H4 (cell line): ENCODE data around the gene FNDC5. TPM values are rescaled to one million over a fixed set of nuclear protein-coding genes. Genes with fewer than 3 reads are reported as not detected.

ENCODE experiments used
- DNase-seq: peaks from one replicate; pipeline ENCODE4 v3.0.0-alpha.2; 2015; ENCODE audit warnings: low spot score
- total RNA-seq: library from RNA; depleted of rRNA; stranded (reverse); fragments of >200 nt; shearing (Covaris generic); gene quantifications from 2 replicates; pipeline ENCODE4 v1.2.3, GENCODE V29; 2014

FNDC5 gene
- total RNA-seq, 1 experiment from 2014 or later, result 0.15 TPM

GRCh38 chr1:32897082-32898049, 26.7 kb upstream of the FNDC5 start:
- no peak for DNase-seq

DNA sequence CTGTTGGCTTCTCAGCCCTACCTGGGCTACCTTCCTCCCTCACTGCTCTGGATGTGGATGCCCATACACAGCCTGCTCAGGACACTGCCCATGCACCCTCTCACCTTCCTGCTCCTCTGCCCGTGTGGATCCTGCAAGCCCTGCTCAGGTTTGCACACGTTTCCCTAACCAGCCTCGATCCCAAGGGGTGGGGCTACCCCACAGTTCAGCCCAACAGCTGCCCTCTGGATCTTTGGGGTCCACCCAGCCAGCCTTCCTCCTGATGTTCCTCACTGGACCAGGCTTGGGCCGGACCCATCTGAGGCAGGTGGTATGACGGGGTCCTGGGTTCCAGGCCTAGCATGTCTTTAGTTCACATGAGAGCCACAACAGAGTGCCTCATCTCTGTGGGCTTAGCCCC, 25.7 kb upstream of the FNDC5 start:
- DNase-seq, result no peak

- DNase-seq, result no peak
Measured at GRCh38 chr1:32895325-32896215, 24.9 kb upstream of the FNDC5 start.

DNA sequence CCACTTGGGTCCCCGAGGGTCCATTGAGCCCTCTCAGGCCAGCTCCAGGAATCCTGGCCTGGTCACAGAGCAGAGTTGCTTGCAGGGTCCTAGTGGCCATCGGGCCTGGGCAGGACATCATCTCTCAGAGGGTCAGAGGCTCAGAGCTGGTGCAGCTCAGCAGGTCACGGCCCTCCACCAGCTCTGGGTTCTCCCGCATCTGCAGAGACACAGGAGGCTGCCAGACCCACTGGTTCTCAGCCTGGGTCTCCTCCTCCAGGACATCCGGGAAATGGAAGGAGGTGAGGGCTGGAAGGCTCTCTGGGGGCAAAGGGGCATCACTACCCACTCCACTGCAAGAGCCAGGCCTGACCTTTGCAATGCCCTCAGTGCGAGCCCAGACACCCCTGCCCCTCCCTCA, 24.0 kb upstream of the FNDC5 start:
- no peak for DNase-seq

DNA sequence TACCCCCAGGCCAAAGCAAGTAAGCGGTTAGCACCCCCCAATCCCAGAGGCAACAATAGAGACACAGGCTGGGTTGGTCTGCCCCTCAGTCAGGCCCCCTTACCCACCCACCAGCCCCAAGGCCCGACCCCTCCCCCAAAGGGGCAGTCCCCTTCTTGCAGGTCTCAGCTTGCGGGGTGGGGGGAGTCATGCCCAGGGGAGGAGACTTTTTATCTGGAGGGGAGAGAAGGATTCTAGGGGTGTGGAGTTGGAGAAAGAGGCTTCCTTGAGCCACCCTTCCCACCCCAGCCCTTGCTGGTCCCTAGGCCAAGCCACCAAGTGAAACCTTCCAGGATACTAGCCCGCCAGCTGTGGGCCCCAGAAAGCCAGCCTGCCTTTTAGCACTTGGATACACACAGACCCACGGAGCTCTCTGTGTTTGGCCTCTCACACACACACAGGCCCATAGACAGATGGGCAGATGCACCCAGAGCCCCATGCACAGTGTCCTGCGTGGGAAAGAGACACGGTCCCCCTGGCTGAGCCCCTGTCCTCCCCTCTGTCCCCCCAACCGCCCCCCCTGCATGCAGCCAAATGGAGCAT, 23.4 kb upstream of the FNDC5 start:
- DNase-seq, result no peak

DNA sequence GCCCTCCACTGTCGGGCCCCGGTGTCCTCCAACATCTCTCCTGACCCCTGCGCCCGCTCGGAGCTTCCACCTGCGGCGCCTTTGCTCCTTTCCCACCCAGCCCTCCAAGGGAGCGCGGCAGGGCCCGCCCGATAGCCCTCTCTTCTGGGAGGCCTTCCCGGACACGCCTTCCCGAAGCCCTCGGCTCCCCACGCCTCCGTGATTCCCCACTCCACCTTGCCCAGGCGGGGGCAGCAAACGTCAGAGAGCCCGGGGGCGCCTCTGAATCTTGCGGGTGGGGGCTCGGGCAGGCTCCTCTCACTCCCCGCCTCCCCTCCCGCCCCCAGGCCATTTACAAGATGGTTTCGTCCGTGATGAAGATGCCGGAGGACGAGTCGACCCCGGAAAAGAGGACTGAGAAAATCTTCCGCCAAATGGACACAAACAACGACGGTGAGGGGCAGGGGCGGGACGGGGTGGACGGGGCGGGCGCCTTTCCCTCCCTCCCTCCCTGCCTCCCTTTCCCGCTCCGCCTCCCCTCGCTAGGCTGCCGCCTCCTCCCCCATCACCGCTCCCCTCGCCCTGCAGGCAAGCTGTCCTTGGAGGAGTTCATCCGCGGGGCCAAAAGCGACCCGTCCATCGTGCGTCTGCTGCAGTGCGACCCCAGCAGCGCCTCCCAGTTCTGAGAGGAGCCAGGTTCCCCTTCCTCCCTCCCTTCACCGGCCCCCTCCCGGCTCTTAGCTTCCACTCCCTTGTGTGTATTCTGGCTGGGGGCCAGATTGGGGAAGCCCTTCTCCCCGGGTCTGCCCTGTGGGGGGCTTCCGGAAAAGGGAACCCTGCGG, 22.7 kb upstream of the FNDC5 start:
- DNase-seq, result no peak

GRCh38 chr1:32892368-32893197, 21.9 kb upstream of the FNDC5 start:
- no peak for DNase-seq

GRCh38 chr1:32891630-32892029, 20.9 kb upstream of the FNDC5 start:
- no peak for DNase-seq

DNA sequence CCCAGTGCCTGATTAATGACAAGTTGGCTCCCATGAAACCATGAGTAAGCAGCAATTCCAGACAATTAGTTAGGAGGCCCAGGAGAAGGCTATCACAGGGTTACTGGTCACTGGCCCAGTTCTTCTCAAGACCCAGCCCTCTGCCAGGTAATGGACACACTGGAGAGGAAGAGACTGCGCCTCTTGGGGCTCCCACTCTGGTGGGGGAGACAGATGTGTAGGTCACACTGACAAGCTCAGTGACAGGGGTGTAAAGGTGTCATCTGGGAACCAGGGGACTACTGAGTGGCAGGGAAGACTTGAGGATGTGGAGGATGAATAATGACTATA, 20.5 kb upstream of the FNDC5 start:
- no peak for DNase-seq

GRCh38 chr1:32890516-32891240, 20.0 kb upstream of the FNDC5 start:
- DNase-seq, result no peak

GRCh38 chr1:32889731-32890278, 19.1 kb upstream of the FNDC5 start:
- DNase-seq, result no peak

GRCh38 chr1:32888677-32889420, 18.1 kb upstream of the FNDC5 start:
- no peak for DNase-seq

- DNase-seq, result no peak
Measured at GRCh38 chr1:32888134-32888533, 17.4 kb upstream of the FNDC5 start.

GRCh38 chr1:32887623-32888022, 16.9 kb upstream of the FNDC5 start:
- DNase-seq, result no peak

DNA sequence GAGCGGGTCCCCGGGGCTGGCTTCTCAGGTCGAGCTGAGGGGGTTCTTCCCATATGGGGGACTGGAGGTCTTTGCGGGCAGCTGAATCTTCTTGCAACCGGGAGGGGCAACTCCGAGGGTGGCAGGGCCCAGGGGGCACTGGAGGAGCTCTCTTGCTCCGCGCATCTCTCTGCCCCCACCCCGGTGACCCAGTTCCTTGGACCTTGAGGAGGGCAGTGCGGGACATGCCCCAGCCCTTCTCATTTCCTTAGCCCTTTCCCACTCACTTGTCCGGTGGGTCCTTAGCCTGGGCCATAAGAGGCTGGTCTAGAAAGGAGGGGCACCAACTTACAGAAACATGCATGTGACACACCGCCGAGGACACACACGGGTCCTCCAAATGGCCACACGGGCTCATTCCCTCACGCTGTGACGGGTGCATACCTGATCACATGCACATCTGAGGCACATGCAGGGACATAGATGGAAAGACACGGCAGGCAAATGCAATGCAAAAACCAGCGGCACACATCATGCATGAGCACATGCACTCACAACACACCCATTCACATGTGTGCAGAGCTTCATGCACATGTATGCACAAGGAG, 16.2 kb upstream of the FNDC5 start:
- DNase-seq, result no peak

DNA sequence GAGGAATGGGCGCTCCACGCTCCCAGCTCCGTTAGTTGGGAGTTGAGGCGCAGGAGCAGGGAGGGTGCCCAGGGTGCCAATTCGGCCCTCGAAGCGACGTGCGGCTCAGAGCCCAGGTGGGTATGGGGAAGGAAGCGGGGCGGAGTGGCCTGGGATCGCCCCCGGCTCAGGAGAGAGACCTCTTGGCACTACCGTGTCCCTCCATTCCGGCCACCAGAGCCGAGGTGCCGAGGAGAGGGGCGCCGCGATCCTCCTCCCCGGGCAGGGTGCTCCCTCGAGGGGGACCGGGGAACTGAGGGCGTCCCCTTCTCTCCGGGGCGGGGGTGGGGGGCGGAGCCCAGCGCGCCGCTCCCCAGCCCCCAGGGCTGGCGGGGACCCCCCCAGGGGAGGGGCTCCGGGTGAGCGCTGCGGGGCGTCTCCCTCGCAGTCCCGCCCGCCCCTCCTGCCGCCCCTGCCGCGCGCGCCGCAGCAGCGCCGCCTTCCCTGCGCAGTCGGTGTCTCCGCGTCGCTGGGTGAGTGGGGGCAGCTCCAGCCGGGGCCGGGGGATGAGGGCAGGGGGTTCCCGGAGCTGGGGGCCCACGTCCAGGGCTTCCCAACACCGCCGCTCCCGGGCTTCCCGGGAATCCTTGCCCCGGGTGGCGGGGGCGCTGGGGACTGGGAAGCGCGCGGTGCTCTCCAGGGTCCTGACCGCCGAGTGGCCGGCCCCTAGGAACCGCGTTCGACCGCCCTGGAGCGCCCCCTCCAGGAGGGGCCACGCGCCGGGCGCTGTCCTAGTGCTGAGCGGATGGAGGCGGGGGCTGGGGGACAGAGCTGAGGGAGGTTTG, 15.5 kb upstream of the FNDC5 start, which contains the start of gene HPCA:
Gene HPCA, plus strand, starts transcription at position 488 of the 824 bp plus-strand sequence. CDS start 2,408 bp downstream, outside the sequence.
- no peak for DNase-seq

DNA sequence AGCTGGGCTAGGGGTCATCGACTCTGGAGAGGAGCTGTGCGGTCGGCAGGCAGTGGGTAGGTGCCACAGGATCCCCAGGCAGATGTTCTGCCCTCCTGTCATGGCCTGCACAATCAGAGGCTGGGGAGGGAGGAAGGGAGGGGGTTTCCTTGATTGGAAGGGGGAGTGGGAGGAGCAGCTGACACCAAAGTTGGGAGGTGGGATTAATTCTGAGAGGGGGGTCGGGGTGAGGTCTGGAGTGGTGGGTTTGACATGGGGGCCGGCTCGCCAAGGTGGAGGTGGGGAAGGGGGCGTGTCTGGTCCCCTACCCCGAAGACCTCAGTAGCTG, 14.9 kb upstream of the FNDC5 start:
- no peak for DNase-seq

- no peak for DNase-seq
Measured at GRCh38 chr1:32884726-32885125, 14.0 kb upstream of the FNDC5 start.
